Measurements from ENCODE around the gene TNS3.

The TNS3 gene

DNA sequence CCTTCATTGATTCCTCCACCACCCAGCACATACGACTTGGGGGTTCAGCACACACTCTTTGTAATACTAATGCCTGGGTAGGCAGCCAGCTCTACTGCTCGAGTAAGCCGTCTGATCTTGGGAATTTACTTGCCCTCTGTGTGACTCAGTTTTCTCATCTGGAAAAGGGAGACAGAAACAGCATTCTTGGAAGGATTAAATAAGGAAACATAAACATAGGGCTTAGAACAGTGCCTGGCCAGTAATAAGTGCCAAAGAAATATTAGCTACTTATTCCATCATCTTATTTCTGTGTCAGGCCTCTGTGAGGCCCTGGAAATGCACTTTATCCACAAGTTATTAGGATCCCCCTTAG lies 130.1 kb downstream of the TNS3 start:
- Histone ChIP-seq H3K9ac (no peak overlapping the region), H4K20me1 (ENCODE audit: insufficient read depth) (peaks cover 85% of the 10 kb centered on the region), H3K79me2 (ENCODE audit: insufficient read depth, low read depth) (peaks cover 100% of the 10 kb centered on the region), H3K4me1 (ENCODE audit: low read depth, poor library complexity, severe bottlenecking) (peaks cover 21% of the 10 kb centered on the region), H3K36me3 (ENCODE audit: insufficient read depth) (peaks cover 6% of the 10 kb centered on the region; the same call in 1 of the 2 replicates), H2AFZ (ENCODE audit: low read depth) (no peak overlapping the region), H3K4me2 (no peak overlapping the region), H3K27me3 (ENCODE audit: insufficient read depth, low read depth) (no peaks in the 10 kb centered on the region), H3K27ac (no peak overlapping the region), H3K4me3 (IDR thresholded peaks at IDR 0.05; ENCODE audit: insufficient read depth, low read depth, low read length) (no peak overlapping the region)
- TF ChIP-seq, protein P1, sequence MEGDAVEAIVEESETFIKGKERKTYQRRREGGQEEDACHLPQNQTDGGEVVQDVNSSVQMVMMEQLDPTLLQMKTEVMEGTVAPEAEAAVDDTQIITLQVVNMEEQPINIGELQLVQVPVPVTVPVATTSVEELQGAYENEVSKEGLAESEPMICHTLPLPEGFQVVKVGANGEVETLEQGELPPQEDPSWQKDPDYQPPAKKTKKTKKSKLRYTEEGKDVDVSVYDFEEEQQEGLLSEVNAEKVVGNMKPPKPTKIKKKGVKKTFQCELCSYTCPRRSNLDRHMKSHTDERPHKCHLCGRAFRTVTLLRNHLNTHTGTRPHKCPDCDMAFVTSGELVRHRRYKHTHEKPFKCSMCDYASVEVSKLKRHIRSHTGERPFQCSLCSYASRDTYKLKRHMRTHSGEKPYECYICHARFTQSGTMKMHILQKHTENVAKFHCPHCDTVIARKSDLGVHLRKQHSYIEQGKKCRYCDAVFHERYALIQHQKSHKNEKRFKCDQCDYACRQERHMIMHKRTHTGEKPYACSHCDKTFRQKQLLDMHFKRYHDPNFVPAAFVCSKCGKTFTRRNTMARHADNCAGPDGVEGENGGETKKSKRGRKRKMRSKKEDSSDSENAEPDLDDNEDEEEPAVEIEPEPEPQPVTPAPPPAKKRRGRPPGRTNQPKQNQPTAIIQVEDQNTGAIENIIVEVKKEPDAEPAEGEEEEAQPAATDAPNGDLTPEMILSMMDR (conservative IDR thresholded peaks at IDR 0.05; ENCODE audit: low read depth, low read length): no peak

DNA sequence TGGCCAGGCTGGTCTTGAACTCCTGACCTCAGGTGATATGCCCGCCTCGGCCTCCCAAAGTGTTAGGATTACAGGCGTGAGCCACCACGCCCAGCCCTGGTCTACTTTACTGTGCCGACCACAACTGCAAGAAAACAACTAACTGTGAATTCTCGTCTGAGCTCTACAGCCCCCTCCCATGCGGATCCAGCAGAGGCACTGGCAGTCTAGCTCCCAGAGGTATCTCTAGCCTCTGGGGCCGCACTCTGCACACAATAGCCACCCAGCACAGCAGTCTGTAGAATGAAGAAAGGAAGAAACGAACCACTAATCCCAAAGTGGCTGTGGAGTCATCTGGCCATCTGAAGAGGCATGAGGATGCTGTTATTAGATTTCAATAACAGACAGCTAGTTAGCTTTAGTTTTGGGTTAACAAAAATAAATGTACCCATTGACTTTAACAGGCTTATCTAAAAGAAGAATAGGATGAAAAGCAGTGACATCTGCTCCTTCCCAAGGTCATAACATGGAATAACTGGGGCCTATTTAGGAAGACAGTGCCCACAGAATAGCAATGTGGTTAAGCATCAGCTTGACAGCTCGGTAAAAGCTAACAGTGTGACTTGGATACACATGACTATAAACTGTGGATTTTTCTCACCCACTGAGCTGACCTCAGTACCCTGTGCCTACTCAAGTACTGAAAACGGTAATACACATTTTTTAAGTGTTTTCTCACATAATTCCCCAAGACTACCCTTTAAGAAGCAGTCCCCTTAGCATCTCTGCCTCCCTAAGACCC lies 131.9 kb downstream of the TNS3 start:
- Histone ChIP-seq H3K4me1 (ENCODE audit: low read depth, poor library complexity, severe bottlenecking) (peaks cover 34% of the 10 kb centered on the region), H2AFZ (ENCODE audit: low read depth) (no peak overlapping the region), H3K36me3 (ENCODE audit: insufficient read depth) (peaks cover 6% of the 10 kb centered on the region; the same call in 1 of the 2 replicates), H3K4me3 (IDR thresholded peaks at IDR 0.05; ENCODE audit: insufficient read depth, low read depth, low read length) (no peak overlapping the region), H3K79me2 (ENCODE audit: insufficient read depth, low read depth) (peaks cover 100% of the 10 kb centered on the region), H3K9ac (no peak overlapping the region), H3K4me2 (no peak overlapping the region), H4K20me1 (ENCODE audit: insufficient read depth) (peaks cover 83% of the 10 kb centered on the region), H3K27me3 (ENCODE audit: insufficient read depth, low read depth) (no peaks in the 10 kb centered on the region), H3K27ac (no peak overlapping the region)
- TF ChIP-seq, protein P1 (conservative IDR thresholded peaks at IDR 0.05; ENCODE audit: low read depth, low read length): no peak

DNA sequence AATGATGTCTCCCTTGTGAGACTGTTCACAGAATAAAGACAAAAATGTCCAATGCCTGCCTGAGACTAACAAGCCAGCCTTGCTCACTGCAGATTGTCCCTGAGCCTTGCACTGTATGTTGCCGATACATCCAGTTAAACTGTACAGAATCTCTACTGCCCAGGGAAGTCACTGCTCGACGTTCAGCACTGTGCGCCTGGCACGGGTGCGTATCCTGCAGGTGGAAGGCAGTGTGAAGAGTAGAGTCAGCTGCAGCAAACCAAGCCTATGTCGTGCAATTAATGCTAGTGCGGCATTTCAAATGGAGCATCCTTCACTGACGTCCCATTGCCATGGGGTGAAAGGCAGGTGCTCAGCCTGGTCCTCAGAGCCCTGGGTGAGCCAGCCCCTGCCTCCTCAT lies 132.9 kb downstream of the TNS3 start:
- Histone ChIP-seq H3K79me2 (ENCODE audit: insufficient read depth, low read depth) (peaks cover 100% of the 10 kb centered on the region), H3K9ac (no peak overlapping the region), H3K4me2 (no peak overlapping the region), H3K27ac (0 out of 2 replicates have a peak overlapping the region, but pooled peaks have one; percentile 8), H4K20me1 (ENCODE audit: insufficient read depth) (peaks cover 83% of the 10 kb centered on the region), H2AFZ (ENCODE audit: low read depth) (no peak overlapping the region), H3K27me3 (ENCODE audit: insufficient read depth, low read depth) (no peaks in the 10 kb centered on the region), H3K4me3 (IDR thresholded peaks at IDR 0.05; ENCODE audit: insufficient read depth, low read depth, low read length) (no peak overlapping the region), H3K4me1 (ENCODE audit: low read depth, poor library complexity, severe bottlenecking) (peaks cover 37% of the 10 kb centered on the region), H3K36me3 (ENCODE audit: insufficient read depth) (peaks cover 6% of the 10 kb centered on the region; the same call in 1 of the 2 replicates)
- TF ChIP-seq, protein P1 (conservative IDR thresholded peaks at IDR 0.05; ENCODE audit: low read depth, low read length): no peak

DNA sequence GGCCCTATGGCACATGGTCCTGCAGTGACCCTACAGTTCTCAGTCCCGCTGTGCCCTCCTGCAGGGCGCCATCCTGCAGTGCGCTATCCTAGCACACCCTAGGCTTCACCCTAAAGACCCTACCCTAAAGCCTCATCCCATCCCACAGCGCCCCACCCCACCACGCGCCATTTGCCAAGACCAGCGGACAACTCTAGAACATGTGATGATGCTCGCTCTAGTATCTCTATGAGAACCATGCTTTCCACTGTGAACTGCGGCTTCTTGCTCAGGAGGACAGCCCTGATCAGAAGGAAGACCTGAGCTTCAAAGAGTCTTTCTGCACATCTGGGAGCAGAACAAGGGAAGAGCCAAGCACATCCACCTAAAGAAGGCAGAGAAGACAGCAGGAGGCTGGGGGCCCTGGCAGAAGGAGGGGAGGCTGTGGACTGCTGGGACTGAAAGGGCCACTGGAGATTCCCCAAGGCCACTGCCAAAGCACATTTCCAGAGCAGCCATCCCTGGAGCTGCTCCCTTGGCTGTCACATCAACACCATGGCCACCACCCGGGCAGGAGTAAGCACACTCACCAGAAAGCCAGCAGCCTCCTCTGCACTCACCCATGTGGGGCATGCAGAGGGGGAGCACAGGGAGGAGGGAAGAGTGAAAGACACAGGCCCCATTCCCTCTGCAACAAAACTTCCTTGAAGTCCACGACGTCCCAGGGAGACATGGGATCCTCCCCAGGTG lies 134.1 kb downstream of the TNS3 start:
- H3K27me3 ChIP-seq (ENCODE audit: insufficient read depth, low read depth): no peaks in the 10 kb centered on the region
- H2AFZ ChIP-seq (ENCODE audit: low read depth): no peak overlapping the region
- no peak overlapping the region for H3K27ac ChIP-seq
- no peak overlapping the region for H3K9ac ChIP-seq
- H4K20me1 ChIP-seq (ENCODE audit: insufficient read depth): peaks cover 88% of the 10 kb centered on the region
- no peak overlapping the region for H3K4me2 ChIP-seq
- TF ChIP-seq, protein P1 (conservative IDR thresholded peaks at IDR 0.05; ENCODE audit: low read depth, low read length): no peak
- H3K79me2 ChIP-seq (ENCODE audit: insufficient read depth, low read depth): peaks cover 100% of the 10 kb centered on the region
- peaks cover 6% of the 10 kb centered on the region; the same call in 1 of the 2 replicates for H3K36me3 ChIP-seq (ENCODE audit: insufficient read depth)
- H3K4me1 ChIP-seq (ENCODE audit: low read depth, poor library complexity, severe bottlenecking): peaks cover 39% of the 10 kb centered on the region
- no peak overlapping the region for H3K4me3 ChIP-seq (IDR thresholded peaks at IDR 0.05; ENCODE audit: insufficient read depth, low read depth, low read length)

Data from KMS-11 (cell line).